Measurements from ENCODE around the gene AMIGO1.
"Not testable (repeated sequence)": the region's sequence is repeated elsewhere in the genome, so short reads cannot be mapped to it uniquely, and the experiment has no call there.

The AMIGO1 gene

DNA sequence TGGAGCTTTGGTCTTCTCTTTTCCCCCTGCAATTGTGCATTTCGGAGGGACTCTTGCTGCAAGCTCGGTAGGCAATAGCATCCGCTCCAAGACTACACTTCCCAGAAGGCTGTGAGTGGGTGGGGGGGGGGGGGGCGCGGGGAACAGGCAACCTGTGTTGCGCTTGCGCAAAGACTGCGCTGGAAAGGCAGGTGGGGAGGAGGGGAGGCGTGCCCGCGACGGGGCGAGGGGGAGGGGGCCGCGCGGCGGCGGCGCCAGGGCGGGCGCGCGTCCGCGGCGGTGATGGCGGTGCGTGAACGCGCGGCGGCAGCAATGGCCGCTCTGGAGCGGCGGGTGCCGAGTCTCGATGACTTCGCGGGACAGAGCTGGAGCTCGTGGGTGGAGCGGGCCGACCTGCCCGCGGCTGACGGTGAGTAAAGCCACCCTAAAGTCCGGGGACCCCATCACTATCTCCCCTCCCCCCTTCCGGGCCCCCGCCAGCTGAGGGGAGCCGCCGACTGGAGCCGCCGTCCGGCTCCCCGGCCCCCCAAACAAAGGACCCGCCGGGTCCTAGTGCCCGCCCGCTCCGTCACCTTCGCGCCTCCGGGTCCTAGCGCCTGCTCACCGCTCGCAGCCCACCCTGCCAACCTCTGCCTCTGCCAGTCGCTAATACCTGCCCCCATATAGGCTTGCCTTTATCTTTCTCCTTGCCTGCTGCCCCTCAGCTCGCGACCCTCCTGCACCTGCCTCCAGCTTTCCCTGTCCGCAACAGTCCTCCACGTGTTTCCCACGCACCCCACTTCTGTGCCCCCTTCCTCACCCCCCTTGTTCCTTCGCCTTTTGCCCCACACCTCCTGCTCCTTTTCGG lies 25.6 kb downstream of the AMIGO1 start, which contains the start of gene ATXN7L2:
Gene ATXN7L2 (plus strand): TSS at position 234 of the 847 bp plus-strand sequence. CDS start 49 bp downstream, at position 283.
- peak; percentile 90 for DNase-seq (ENCODE audit: low read depth)

DNA sequence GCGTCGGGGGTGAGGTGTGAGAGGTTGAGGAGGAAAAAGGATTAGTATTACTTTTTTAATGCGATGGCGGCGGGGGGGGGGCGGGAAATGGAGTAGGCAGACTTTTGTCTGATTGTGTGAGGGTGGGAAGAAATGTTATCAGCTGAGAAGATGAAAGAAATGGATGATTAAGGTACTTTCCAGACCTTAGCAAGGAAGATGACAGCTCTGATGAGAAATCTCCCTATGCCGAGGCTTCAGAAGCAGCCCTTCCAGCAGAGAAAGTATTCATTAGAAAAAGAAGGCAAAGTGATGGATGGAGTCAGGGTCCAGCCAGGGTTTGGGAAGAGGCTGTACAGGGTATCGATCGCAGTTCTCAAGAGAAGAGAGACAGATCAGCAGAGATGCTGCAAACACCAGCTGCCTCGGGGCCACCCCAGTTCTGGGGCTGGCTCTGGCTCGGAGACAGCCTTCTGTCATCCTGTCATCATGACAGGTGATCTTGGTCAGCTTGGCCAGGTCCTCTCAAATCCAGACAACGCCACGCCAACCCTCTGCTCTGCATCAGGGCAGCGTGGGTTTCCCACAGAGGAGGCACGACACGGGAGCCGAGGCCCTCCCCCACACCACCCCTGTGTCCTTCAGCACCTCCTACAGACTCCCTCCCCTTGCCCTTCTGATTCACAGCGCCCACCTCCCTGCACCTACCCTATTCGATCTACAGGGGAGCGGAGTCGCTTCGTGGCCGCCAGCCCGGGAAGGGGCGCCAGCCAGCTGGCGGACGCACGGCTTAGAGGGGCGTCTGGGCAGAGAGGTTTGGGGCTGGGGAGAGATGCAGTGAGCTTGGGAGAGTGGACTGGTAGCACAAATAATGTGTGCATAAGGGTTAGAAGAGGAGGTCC lies 26.5 kb downstream of the AMIGO1 start:
- DNase-seq (ENCODE audit: low read depth), result peak; percentile 20

DNA sequence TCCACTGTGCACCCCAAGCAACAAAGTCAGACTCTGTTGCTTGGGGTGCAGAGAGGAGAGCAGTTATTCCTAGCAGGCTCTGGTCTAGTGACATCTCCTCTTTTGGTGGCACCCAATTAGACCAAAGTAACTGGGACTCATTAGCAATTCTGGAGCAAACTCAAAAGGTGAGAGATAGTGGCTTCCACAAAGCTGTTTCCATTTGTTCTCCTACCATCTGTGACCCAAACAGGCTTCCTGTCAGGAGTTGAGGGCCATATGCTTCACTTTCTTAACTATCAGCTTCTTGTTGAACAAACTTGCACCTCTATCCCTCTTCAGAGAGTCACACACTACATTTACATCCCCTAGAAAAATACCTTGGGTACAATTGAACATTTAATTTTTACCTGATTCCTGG lies 27.3 kb downstream of the AMIGO1 start:
- DNase-seq (ENCODE audit: low read depth), result no peak

DNA sequence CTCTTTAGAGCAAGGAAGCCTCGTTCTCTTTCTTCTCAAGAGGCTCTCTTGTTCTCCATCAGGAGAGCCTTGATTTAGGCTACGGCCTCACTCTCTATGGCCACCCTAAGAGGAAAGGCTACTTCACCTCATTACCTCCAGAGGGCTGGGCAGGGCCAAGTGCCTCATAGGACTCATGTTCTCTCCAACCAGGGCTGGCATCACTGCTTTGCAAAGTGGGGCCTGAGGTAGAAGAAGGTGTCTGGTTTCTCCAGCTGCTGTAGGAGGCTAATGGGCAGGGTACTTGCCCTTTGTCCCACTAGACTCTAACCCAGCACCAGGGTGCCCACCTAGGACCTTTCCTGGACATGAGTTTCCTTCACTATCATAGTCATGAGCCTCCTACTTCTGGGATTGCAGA lies 27.9 kb downstream of the AMIGO1 start:
- no peak for DNase-seq (ENCODE audit: low read depth)

DNA sequence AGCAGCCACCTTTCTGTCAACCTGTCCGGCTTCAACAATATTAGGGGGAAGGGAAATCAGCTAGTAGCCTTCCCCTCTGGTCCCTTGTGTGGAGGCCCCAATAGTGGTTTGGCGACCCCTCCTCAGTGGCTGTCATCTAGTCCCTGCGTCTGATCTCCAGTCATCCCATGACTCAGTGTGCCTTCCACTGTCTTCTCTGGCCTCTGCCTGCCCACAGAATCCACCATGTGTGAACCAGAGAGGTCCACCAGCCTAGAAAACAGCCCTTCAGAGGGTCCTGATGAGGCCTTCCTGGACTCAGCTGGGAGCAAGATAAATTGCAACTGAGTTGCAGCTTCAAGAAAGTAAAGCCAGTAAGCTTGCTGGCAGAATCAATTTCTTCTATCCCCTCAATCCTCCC lies 29.6 kb downstream of the AMIGO1 start:
- DNase-seq (ENCODE audit: low read depth), result no peak

DNA sequence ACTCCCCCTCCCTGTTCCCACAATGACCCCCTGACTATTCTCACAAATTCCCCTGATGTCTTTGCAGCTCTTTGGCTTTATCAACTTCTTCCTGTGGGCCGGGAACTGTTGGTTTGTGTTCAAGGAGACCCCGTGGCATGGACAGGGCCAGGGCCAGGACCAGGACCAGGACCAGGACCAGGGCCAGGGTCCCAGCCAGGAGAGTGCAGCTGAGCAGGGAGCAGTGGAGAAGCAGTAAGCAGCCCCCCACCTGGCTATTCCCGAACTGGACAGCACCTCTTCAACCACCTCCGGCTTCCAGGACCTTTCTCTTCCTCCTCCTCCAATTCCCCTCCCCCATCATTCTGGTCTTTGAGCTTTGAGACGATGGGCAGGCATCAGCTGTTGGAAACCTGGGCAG lies 30.2 kb downstream of the AMIGO1 start:
- DNase-seq (ENCODE audit: low read depth), result no peak

DNA sequence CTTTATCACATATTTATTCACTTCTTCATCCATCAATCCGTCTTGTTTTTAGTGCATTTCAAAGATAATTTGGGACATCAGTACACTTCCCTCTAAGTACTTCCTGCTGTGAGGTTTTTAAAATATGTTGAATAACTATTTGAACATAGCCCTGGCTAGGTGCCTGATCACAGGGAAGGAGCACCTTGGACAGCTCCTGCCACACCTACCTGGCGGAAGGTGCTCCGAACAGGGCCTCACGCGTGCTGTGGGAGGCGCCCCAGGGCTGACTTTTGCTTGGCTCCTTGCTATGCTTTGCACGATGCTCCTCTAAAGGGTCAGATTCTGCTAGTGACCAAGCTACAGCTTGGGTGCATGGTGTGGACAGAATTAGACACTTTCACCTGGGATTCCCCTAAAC lies 30.7 kb downstream of the AMIGO1 start:
- DNase-seq (ENCODE audit: low read depth), result no peak

DNA sequence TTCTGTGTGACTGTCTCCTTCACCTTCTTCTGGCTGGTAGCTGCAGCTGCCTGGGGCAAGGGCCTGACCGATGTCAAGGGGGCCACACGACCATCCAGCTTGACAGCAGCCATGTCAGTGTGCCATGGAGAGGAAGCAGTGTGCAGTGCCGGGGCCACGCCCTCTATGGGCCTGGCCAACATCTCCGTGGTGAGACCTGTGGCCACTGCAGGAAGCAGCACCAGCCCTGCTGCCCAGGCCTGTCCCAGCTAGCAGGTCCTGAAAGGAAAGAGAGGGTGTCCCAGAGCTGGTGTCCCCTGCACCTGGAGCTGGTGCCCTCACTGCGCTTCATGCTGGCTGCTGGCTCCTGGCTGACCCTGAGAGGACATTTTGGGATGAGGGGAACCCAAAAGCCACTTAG lies 31.7 kb downstream of the AMIGO1 start:
- DNase-seq (ENCODE audit: low read depth), result no peak

DNA sequence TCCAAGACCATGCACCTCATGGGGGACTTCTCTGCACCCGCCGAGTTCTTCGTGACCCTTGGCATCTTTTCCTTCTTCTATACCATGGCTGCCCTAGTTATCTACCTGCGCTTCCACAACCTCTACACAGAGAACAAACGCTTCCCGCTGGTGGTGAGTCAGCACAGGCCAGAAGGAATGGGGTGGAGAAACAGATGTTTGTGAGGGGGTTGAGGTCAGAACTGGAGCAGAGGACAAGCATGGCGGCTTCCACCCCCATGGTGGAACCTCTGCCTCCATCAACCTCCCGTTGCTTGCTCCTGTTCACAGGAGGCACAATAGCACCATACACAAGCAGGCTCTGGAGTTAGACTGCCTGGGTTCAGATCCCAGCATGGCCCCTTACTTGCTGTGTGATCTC lies 32.7 kb downstream of the AMIGO1 start:
- DNase-seq (ENCODE audit: low read depth), result no peak

DNA sequence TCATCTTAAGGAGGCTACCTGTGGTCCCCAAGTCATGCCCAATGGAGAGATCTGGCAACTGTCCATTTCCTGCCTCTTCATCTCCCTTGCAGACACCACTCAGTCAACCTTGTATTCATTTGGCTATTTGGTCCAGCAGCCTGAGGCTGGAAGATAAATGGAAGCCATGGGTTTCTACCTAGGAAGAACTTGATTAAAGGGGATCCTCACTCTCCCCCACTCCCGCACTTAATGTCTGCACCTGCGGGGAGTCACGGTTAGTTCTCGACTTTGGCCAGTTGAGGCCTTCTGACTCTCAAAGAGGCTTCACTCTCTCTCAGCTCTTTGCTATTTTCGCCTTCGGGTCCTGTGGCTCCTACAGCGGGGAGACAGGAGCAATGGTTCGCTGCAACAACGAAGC lies 34.3 kb downstream of the AMIGO1 start:
- DNase-seq (ENCODE audit: low read depth), result no peak

DNA sequence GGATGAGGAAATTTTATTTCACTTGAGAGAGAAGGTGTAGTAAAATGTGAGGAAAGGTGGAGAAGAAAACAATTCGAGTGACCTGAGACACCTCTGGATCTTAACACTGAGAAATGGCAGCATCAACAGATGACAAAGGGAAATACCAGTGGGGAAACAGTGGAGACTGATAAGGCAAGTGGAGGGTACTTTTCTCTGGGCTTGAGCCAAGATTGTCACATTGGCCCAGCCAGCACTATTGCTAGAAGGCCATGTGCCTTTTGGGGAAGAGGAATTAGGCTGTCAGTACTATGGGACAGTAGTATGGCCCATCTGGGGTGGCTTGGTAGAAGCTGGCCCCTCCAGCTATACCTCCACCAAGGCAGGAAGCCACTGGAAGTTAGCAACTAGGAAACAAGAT lies 34.8 kb downstream of the AMIGO1 start:
- no peak for DNase-seq (ENCODE audit: low read depth)

DNA sequence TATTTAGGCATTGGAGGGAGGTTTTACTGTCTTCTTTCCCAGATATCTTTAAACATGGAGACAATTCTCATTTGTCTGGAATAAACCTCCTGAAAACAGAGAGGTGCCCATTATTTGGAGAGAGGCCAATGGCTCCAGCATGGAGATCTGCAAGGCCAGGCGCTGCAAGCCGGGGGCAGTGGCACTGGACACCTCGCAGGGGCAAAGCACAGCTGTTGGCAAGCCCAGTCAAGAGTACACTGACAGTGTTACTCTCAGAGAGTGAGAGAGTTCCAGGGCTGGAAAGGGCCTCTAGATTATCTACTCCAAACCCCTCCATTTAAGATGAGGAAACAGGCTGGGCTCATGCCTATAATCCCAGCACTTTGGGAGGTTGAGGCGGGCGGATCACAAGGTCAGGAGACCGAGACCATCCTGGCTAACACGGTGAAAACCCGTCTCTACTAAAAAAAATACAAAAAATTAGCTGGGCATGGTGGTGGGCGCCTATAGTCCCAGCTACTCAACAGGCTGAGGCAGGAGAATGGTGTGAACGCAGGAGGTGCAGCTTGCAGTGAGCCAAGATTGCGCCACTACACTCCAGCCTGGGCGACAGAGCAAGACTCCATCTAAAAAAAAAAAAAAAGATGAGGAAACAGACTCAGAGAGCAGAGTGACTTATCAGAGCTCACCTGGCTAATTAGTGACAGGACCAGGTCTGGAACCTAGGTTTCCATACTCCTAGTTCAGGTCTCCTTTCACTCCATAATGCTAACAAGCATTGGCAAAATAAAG lies 36.1 kb downstream of the AMIGO1 start:
- not testable (repeated sequence) for DNase-seq (ENCODE audit: low read depth)

DNA sequence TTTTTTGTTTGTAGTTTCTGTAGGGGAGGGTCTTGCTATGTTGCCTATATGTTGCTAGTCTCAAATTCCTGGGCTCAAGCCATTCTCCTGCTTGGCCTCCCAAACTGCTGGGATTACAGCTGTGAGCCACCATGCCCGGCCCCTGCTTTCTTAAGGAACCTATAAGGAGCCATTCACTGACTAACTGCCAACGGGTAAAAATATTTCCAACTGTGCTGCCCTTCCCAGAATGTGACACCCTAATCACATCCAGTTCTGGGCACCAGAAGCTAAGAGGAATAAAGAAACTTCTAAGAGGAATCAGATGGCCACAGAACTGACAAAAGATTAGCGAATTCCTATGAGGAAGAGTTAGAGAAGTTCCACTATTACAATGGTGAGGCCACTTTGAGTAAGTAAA lies 36.7 kb downstream of the AMIGO1 start:
- no peak for DNase-seq (ENCODE audit: low read depth)

DNA sequence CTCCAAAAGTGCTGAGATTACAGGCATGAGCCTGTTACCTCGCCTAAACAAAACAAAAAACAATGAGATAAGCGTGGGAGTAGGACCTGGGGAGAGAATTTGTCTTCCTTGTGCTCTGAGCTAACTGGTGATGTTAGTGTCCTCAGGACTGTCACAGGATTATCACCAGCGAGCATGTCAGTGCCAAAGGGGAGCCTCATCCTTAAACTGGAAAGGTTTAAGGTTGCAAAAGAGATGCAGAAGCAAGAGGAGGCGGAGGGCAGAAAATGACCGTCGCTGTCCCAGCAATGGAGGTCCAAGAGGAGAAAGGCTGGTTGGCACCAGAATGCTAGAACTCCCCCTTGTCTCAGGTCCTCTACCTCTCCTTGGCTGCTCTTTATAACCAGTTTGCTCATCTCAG lies 39.3 kb downstream of the AMIGO1 start:
- DNase-seq (ENCODE audit: low read depth), result no peak

DNA sequence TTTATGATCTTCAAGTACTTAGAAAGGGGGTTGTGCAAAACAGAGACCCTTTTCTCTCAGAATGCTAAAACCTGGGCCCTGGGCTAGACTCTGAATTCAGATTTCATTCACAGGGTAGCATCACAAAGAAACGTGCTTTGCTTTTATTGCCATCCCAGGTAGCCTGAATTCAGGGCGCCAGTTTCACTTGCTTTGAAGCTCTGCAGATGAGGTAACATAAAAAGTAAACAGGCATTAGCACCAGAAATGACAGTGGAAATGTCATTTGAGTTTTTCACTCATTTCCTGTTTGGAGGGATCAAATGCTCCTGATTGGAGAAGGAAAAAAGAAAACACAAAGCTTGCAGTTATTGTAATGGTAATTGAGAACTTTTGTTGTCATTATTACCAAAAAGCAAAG lies 40.6 kb downstream of the AMIGO1 start:
- no peak for DNase-seq (ENCODE audit: low read depth)

DNA sequence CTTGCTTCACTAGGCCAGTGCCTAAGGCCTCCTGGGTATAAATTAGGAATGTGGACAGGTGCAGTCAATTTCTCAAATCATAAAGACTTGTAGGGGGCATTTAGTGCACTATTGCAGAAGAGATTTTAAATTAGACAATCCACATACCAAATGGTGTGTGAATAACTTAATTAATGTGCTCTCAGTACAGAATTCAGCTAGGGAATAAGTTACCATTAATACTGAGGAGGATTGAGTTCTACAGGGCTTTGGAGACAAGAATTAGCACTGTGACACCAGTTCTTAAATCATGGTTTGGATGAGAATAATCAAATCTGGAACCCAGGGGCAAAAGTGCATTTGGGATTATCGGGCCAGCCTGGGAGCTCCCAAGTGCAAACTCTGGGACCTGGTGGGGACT lies 41.5 kb downstream of the AMIGO1 start:
- DNase-seq (ENCODE audit: low read depth), result no peak

DNA sequence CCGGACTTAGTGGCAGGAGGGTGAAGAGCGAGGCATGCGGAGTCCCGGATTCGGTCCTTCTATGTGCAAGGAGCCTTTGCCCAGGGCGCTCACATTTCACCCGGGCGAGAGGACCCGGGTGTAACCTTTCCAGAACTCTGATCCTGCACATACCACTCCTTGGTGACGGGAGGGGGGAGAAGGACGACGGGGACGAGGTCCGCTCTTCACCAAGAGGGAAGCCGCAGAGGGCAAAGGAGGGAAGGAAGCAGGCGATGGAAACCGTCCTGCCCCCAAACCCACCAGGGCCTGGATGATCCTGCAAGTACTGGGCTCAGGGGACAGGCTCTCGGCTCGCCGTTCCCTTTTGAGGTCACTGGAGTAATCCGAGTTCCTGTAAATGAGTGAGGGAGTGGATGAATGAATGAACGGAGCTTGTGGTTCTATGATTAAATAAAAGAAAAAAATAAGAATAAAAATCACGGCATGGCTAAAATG lies 42.2 kb downstream of the AMIGO1 start:
- no peak for DNase-seq (ENCODE audit: low read depth)

DNA sequence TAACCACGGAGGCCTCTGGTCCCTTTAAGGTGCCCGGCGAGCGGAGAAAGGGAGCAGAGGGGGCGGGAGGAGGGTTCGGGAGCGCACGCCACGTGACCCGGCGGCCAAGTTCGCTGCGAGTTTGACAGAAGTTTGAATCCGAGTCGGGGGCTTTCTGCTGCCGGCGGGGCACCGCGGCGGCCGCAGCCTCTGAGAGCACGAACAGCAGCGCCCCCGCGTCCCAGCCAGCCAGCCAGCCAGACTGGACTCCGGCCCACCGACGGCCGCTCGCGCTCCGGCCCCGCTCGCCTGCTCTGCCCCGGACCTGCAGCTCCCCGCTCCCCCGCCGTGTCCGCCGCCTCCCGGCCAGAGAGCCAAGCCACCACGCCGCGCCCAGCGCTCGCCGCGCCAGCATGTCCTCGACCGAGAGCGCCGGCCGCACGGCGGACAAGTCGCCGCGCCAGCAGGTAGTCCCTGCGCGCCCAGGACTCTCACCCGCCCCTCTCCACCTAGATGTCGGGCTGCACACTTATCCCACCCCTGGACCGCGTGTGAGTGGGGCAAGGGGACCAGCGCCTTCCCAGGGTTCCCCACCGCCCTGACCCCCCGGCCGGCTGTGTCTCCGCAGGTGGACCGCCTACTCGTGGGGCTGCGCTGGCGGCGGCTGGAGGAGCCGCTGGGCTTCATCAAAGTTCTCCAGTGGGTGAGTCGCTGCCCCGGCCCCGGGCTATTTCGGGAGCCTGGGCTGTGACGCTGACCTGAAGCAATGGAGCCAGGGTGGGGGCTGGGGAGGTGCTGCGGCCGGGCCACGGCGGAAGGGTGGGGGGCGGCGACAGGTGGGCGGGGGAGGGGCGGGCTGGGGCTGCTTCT lies 42.9 kb downstream of the AMIGO1 start, which contains the start of gene SYPL2:
Gene SYPL2 (plus strand): TSS at position 95 of the 849 bp plus-strand sequence. CDS start 298 bp downstream, at position 393.
- DNase-seq (ENCODE audit: low read depth), result no peak

DNA sequence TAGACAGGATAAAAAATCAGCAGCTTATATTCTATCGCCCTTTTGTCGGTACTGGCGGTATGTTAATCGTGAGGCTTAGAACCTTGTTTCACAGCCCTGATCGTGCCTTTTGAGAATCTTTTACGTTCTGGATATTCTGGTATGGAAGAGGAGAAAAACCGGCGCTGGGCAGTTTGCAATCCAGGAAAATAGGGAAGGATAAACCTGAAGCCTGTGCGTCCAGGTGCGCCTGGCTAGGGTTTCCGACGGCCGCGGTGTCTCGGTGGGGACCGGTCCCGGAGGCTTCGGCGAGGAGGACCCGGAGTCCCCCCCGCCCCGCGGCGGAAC lies 43.4 kb downstream of the AMIGO1 start:
- no peak for DNase-seq (ENCODE audit: low read depth)

DNA sequence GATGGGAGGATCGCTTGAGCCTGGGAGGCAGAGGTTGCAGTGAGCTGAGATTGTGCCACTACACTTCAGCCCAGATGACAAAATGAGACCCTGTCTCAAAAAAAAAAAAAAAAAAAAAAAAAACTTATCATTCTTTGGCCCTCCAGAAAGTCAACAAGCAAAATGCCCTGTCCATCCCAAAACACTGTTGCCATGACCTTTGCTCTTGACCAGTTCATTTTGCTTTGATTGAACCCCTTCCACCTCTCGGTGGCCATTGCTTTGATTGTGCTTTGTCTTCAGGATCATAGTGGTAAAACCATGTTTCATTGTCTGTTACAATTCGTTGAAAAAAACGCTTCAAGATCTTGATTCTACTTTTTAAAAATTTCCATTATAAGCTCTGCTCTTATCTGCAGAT lies 51.7 kb downstream of the AMIGO1 start:
- DNase-seq (ENCODE audit: low read depth), result no peak

DNA sequence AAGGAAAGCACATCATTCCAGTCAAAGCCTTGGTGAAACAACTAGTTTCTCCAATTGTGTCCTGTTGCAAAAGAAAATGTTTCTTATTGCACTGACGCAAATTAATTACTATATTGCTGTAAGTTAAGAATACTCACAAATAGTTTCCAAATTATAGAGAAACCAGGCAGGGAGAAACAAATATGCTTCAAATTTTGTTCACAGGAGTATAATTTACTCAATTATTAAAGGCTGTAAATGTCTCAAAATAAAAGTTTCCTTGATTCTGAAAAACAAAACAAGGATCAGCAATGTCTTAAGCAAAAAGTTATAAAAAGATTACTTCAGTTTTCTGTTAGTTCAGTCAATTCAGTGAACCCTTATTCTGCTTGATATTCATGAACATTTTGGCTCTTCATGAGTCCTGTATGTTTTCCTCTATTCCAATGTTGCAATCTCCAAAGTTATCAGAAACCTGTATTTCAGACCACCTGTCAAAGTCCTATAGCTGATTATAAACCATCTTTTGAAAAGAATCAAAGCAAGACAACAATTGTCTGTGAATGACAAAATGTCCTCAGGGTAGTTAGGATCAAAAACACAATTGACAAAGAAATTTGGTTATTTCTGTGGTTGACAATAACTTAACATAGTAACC lies 54.9 kb downstream of the AMIGO1 start:
- no peak for DNase-seq (ENCODE audit: low read depth)
